ENCODE results near the gene MED8.

GRCh38 chr1:43360616-43361015 lies 29.0 kb downstream of the MED8 start:
- TF ChIP-seq CTCF (conservative IDR thresholded peaks at IDR 0.05; ENCODE audit: low read depth, low read length) (no peak), EZH2 (IDR thresholded peaks at IDR 0.05; ENCODE audit: borderline replicate concordance, low read depth, low read length, poor library complexity, severe bottlenecking) (no peak)

Measured in A673 (cell line).